Cortex of kidney (tissue), 1 donor: ENCODE measurements around the gene MYCN.
"Not testable (repeated sequence)": the region's sequence is repeated elsewhere in the genome, so short reads cannot be mapped to it uniquely, and the experiment has no call there.

Experiments used
- DNase-seq: peaks from one replicate; lab custom pipeline; 2025; lab: John Stamatoyannopoulos, UW

The MYCN gene

GRCh38 chr2:15943378-15944280 is 3.3 kb downstream of the MYCN start:
- no peak for DNase-seq

GRCh38 chr2:15944325-15945017 is 4.1 kb downstream of the MYCN start:
- DNase-seq = no peak

GRCh38 chr2:15945909-15946705 is 5.8 kb downstream of the MYCN start:
- DNase-seq = no peak

- no peak for DNase-seq
Measured at GRCh38 chr2:15946983-15947382, 6.6 kb downstream of the MYCN start.

GRCh38 chr2:15947431-15947830 is 7.1 kb downstream of the MYCN start:
- DNase-seq = no peak

- DNase-seq = no peak
Measured at GRCh38 chr2:15948704-15948957, 8.3 kb downstream of the MYCN start.

- no peak for DNase-seq
Measured at GRCh38 chr2:15949126-15949525, 8.8 kb downstream of the MYCN start.

- DNase-seq = no peak
Measured at GRCh38 chr2:15949551-15949950, 9.2 kb downstream of the MYCN start.

GRCh38 chr2:15950088-15950952 is 10.0 kb downstream of the MYCN start:
- no peak for DNase-seq

- DNase-seq = not testable (repeated sequence)
Measured at GRCh38 chr2:15951936-15952335, 11.6 kb downstream of the MYCN start.

GRCh38 chr2:15952451-15953146 is 12.2 kb downstream of the MYCN start:
- no peak for DNase-seq

- no peak for DNase-seq
Measured at GRCh38 chr2:15953147-15953630, 12.8 kb downstream of the MYCN start.

- DNase-seq = no peak
Measured at GRCh38 chr2:15953891-15954680, 13.7 kb downstream of the MYCN start.

- DNase-seq = no peak
Measured at GRCh38 chr2:15954761-15955160, 14.4 kb downstream of the MYCN start.

GRCh38 chr2:15955232-15955988 is 15.1 kb downstream of the MYCN start:
- DNase-seq = no peak

- no peak for DNase-seq
Measured at GRCh38 chr2:15956230-15956629, 15.9 kb downstream of the MYCN start.

- no peak for DNase-seq
Measured at GRCh38 chr2:15956751-15957736, 16.7 kb downstream of the MYCN start.
